Activated T-helper 2 cell treated with anti-CD3 and anti-CD28 coated beads, Interferon-gamma antibody, Interleukin-2, Interleukin-4, amounts not matched to agents 10 μg/mL and 5 μg/mL and 100 μg/mL, durations not matched to agents 14 hours and 24 hours and 36 hours (primary cell): ENCODE results near the gene C19orf53. TPM values are rescaled to one million over a fixed set of nuclear protein-coding genes. Genes with fewer than 3 reads are reported as not detected.
A peak's percentile ranks its signal among the peaks of the same experiment; 100 is the strongest.
"Not testable (repeated sequence)": the region's sequence is repeated elsewhere in the genome, so short reads cannot be mapped to it uniquely, and the experiment has no call there.

Source experiments
- DNase-seq: peaks from one replicate; pipeline ENCODE4 v3.0.0; 2021; ENCODE audit warnings: low spot score
- H3K27ac Mint-ChIP-seq: one replicate; pipeline ENCODE4 v1.8.0; 2021; ENCODE audit warnings: mixed read lengths
- H3K27me3 Mint-ChIP-seq: one replicate; pipeline ENCODE4 v1.8.0; 2021; ENCODE audit warnings: low read depth, mixed read lengths
- H3K36me3 Mint-ChIP-seq: one replicate; pipeline ENCODE4 v1.8.0; 2021; ENCODE audit warnings: low read depth, mixed read lengths
- H3K4me1 Mint-ChIP-seq: one replicate; pipeline ENCODE4 v1.8.0; 2021; ENCODE audit warnings: low read depth, mixed read lengths
- H3K4me3 Mint-ChIP-seq: one replicate; pipeline ENCODE4 v1.8.0; 2021; ENCODE audit warnings: low read depth, mild to moderate bottlenecking, moderate library complexity, mixed read lengths
- H3K9me3 Mint-ChIP-seq: one replicate; pipeline ENCODE4 v1.8.0; 2021; ENCODE audit warnings: mixed read lengths
- intact Hi-C: fragments of 100-400 bp; cut with micrococcal nuclease; formaldehyde crosslinking; loops from one replicate; pipeline ENCODE4 v1.15.1; 2023
- total RNA-seq: library from RNA; stranded (reverse); gene quantifications from 2 replicates; pipeline ENCODE4 v1.2.3, GENCODE V29; 2022

Gene C19orf53
- total RNA-seq, 1 donor from 2014 or later = 137 TPM

DNA sequence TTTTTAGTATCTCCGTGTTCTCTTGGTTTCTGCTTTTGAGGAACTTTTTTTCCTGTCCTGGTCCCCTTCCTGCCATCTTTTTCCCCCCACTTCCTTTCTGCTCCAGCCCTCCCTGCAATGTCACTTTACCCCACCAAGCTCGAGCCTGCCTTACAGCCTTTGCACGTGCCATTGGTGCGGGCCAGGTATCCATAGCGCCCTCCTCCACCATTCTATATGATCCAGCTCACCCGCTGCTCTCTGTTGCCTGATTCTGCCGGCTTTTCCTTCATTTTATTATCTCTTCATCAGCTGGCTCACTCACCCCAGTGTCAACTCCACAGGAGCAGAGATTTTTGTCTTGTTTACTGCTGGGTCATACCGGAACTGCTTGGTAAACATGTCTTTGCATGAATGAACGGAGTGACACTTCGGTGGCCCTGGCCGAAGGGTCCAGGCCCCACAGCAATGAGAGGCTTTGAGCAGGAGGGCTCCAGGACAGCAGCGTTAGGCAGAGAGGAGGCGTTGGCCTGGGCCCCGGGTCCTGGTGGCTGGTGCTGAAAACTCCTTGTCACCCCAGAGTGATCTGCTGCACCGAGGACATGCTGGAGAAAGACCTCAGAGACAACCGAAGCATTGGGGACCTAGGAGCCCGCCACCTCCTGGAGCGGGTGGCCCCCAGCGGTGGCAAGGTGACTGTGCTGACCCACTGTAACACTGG is 8.7 kb upstream of the C19orf53 start:
- DNase-seq = no peak
- H3K36me3 Mint-ChIP-seq = peaks cover 34% of the 10 kb centered on the region
- H3K27ac Mint-ChIP-seq = peak overlapping the region; percentile 87
- intact Hi-C loops = no loop called here
- H3K27me3 Mint-ChIP-seq = no peaks in the 10 kb centered on the region
- no peaks in the 10 kb centered on the region for H3K9me3 Mint-ChIP-seq
- H3K4me1 Mint-ChIP-seq = peaks cover 16% of the 10 kb centered on the region
- peak overlapping the region; percentile 94 for H3K4me3 Mint-ChIP-seq

DNA sequence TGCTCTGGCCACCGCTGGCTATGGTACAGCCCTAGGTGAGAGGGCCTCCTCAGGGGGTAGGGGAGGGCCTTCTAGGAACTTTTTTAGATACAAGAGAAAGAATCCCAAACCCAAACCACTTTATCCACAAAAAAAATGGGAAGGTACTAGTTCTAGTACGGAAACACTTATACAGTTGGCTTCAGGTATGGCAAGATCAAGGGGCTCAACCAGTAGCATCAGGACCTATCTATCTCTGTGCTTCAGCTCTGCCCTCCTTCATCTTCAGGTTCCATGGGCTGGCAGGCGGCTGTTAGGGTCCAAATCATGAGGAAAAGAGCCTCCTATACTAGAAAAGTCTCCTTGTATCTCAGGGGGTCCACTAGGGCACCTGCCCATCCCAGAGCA is 8.2 kb upstream of the C19orf53 start:
- no peak for DNase-seq
- peaks cover 31% of the 10 kb centered on the region for H3K36me3 Mint-ChIP-seq
- no peak overlapping the region for H3K4me3 Mint-ChIP-seq
- H3K27me3 Mint-ChIP-seq = no peaks in the 10 kb centered on the region
- H3K27ac Mint-ChIP-seq = no peak overlapping the region
- peaks cover 16% of the 10 kb centered on the region for H3K4me1 Mint-ChIP-seq
- intact Hi-C loops = no loop called here
- H3K9me3 Mint-ChIP-seq = no peaks in the 10 kb centered on the region

GRCh38 chr19:13768510-13768909 is 5.7 kb upstream of the C19orf53 start:
- Mint-ChIP-seq H3K9me3 (no peaks in the 10 kb centered on the region), H3K27me3 (no peaks in the 10 kb centered on the region), H3K4me1 (peaks cover 14% of the 10 kb centered on the region), H3K27ac (no peak overlapping the region), H3K36me3 (peaks cover 21% of the 10 kb centered on the region), H3K4me3 (no peak overlapping the region)
- intact Hi-C loops = no loop called here
- no peak for DNase-seq

- Mint-ChIP-seq H3K9me3 (no peaks in the 10 kb centered on the region), H3K27me3 (no peaks in the 10 kb centered on the region), H3K27ac (no peak overlapping the region), H3K4me3 (no peak overlapping the region), H3K36me3 (peaks cover 23% of the 10 kb centered on the region), H3K4me1 (peaks cover 11% of the 10 kb centered on the region)
- no peak for DNase-seq
- intact Hi-C loops = no loop called here
Measured at GRCh38 chr19:13770013-13770635, 4.1 kb upstream of the C19orf53 start.

DNA sequence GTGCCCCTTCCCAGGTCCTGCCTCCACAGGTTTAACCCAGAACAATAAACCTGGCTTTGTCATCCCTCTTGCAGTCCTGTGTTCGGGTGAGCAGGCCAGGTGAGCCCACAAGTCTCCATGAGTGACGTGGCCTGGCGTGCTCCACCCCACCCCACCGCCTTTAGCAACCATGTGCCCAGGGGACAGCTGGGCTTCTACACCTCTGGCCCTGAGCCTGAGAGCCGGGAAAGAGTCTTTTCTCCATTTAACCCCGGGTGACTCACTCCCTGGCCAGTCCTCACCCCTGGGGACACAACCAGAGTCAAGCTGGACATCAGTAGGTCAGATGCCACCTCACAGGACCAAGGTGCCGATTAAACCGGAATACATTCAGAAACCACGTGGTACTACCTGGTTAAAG is 4.1 kb downstream of the C19orf53 start:
- Mint-ChIP-seq H3K9me3 (no peaks in the 10 kb centered on the region), H3K4me1 (peaks cover 15% of the 10 kb centered on the region), H3K27ac (no peak overlapping the region), H3K27me3 (no peaks in the 10 kb centered on the region), H3K4me3 (no peak overlapping the region), H3K36me3 (peaks cover 45% of the 10 kb centered on the region)
- DNase-seq = no peak
- intact Hi-C loops = no loop called here

DNA sequence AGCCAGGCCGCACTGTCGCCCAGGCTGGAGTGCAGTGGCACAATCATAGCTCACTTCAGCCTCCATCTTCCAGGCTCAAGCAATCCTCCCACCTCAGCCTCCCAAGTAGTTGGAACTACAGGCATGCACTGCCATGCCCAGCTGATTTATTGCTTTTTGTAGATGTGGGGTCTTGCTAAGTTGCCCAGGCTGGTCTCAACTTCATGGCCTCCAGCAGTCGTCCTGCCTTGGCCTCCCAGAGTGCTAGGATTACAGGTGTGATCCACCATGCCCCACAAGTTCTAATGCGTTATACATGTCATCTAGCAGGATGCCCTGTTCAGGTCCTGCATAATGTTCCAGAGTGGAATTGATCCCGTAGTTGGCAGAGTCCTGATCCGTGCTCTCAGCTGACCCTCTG is 4.6 kb downstream of the C19orf53 start:
- Mint-ChIP-seq H3K36me3 (peaks cover 45% of the 10 kb centered on the region), H3K9me3 (no peaks in the 10 kb centered on the region), H3K4me1 (peaks cover 16% of the 10 kb centered on the region), H3K27me3 (no peaks in the 10 kb centered on the region), H3K27ac (no peak overlapping the region), H3K4me3 (no peak overlapping the region)
- intact Hi-C loops = no loop called here
- DNase-seq = no peak

GRCh38 chr19:13779794-13780193 is 5.5 kb downstream of the C19orf53 start:
- intact Hi-C loops = loop anchor here (10.0 kb wide), 1 partner anchor 305 kb away; the partner anchor contains the start of gene C19orf67
- DNase-seq, H3K27me3 Mint-ChIP-seq, H3K9me3 Mint-ChIP-seq, H3K4me3 Mint-ChIP-seq, H3K27ac Mint-ChIP-seq: not testable (repeated sequence)
- Mint-ChIP-seq H3K4me1 (peaks cover 18% of the 10 kb centered on the region), H3K36me3 (peaks cover 39% of the 10 kb centered on the region)

GRCh38 chr19:13781547-13781946 is 7.3 kb downstream of the C19orf53 start:
- Mint-ChIP-seq H3K27me3 (no peaks in the 10 kb centered on the region), H3K36me3 (peaks cover 27% of the 10 kb centered on the region)

GRCh38 chr19:13782537-13782936 is 8.3 kb downstream of the C19orf53 start:
- no peak overlapping the region for H3K4me3 Mint-ChIP-seq
- H3K4me1 Mint-ChIP-seq = peaks cover 10% of the 10 kb centered on the region
- no peak overlapping the region for H3K27ac Mint-ChIP-seq
- DNase-seq = no peak
- H3K27me3 Mint-ChIP-seq = no peaks in the 10 kb centered on the region
- intact Hi-C loops = loop anchor here (10.0 kb wide), 1 partner anchor 302 kb away; the partner anchor contains the start of gene C19orf67
- H3K36me3 Mint-ChIP-seq = peaks cover 24% of the 10 kb centered on the region
- no peaks in the 10 kb centered on the region for H3K9me3 Mint-ChIP-seq

More at GRCh38 chr19:13781547-13781946, 7.3 kb downstream of the C19orf53 start:
- Mint-ChIP-seq H3K27ac (no peak overlapping the region), H3K4me1 (peaks cover 12% of the 10 kb centered on the region), H3K4me3 (no peak overlapping the region), H3K9me3 (no peaks in the 10 kb centered on the region)
- intact Hi-C loops = loop anchor here (10.0 kb wide), 1 partner anchor 303 kb away; the partner anchor contains the start of gene C19orf67
- DNase-seq = no peak

DNA sequence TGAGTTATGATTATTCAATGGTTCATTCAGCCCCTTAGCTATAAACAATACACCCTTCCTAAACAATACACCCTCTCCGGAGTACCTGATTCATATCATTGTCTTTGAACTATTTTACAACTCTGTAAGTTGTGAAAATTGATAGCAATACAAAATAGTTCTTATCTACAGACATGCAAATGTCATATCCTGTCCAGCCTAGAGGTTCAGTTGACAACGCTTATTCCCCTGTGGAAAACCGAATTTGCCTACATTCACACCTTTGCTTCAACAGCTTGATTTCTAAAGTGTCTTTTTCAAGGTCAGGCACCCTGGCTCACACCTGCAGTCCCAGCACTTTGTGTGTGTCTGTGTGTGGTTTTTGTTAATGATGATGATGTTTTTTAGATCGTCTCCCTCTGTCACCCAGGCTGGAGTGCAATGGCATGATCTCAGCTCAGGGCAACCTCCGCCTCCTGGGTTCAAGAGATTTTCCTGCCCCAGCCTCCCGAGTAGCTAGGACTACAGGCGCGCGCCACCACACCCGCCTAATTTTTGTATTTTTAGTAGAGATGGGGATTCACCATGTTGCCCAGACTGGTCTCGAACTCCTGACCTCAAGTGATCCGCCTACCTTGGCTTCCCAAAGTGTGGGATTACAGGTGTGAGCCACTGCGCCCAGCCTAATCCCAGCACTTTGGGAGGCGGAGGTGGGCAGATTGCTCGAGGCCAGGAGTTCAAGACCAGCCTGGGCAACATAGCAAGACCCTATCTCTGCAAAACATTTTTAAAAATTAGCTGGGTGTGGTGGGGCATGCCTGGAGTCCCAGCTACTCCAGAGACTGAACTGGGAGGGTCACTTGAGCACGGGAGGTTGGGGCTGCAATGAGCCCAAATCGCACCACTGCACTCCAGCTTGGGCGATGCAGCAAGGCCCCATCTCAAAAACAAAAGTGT is 9.6 kb downstream of the C19orf53 start:
- H3K4me1 Mint-ChIP-seq = peaks cover 15% of the 10 kb centered on the region
- DNase-seq = no peak
- no peaks in the 10 kb centered on the region for H3K27me3 Mint-ChIP-seq
- no peaks in the 10 kb centered on the region for H3K9me3 Mint-ChIP-seq
- H3K36me3 Mint-ChIP-seq = peaks cover 11% of the 10 kb centered on the region
- intact Hi-C loops = loop anchor here (2.0 to 10.0 kb wide), 2 partner anchors 53 to 301 kb away; partner anchors contain the start of gene C19orf67
- H3K27ac Mint-ChIP-seq = peak overlapping the region; percentile 16
- H3K4me3 Mint-ChIP-seq = no peak overlapping the region

DNA sequence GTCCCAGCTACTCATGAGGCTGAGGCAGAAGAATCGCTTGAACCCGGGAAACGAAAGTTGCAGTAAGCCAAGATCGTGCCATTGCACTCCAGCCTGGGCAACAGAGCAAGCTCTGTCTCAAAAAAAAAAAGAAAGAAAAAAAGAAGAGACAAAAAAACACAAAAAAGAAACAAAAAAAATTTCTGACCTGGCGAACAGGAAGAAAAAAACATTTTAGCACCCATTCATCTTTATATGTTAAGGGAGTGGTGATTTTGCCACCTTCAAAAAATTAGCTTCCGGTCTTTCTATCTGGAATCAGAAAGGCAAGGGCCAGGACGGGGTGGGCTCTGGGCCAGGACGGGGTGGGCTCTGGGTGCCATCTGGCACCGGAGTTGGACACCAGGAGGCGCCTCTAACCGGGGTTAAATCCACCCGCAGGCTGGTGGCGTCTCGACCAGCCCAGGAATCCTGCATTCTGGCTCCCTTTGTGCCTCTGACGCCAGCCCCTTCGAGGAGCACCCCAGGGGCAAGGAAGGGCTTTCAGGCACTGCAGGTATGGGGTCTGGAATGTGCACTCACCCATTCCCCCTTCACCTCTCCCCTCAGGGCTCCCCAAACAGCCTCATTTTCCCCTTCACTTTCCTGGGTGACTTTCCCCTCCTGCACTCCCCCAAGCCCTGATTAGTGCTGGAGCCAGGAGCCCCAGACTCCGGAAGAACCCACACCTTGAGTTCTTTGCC is 10.6 kb downstream of the C19orf53 start:
- H3K27ac Mint-ChIP-seq = peak overlapping the region; percentile 51
- peaks cover under 1% of the 10 kb centered on the region for H3K36me3 Mint-ChIP-seq
- H3K27me3 Mint-ChIP-seq = no peaks in the 10 kb centered on the region
- peak; percentile 53 for DNase-seq
- H3K4me1 Mint-ChIP-seq = peaks cover 18% of the 10 kb centered on the region
- no peak overlapping the region for H3K4me3 Mint-ChIP-seq
- intact Hi-C loops = loop anchor here (1.0 to 10.0 kb wide), 3 partner anchors 52 to 300 kb away; partner anchors contain the start of gene C19orf67
- H3K9me3 Mint-ChIP-seq = no peaks in the 10 kb centered on the region

GRCh38 chr19:13788991-13789390 is 14.7 kb downstream of the C19orf53 start:
- peaks cover 16% of the 10 kb centered on the region for H3K4me1 Mint-ChIP-seq
- DNase-seq = no peak
- H3K4me3 Mint-ChIP-seq = no peak overlapping the region
- no peaks in the 10 kb centered on the region for H3K36me3 Mint-ChIP-seq
- no peaks in the 10 kb centered on the region for H3K27me3 Mint-ChIP-seq
- intact Hi-C loops = loop anchor here (10.0 kb wide), 1 partner anchor 296 kb away; the partner anchor contains the start of gene C19orf67
- H3K9me3 Mint-ChIP-seq = no peaks in the 10 kb centered on the region
- peak overlapping the region; percentile 60 for H3K27ac Mint-ChIP-seq
